Kidney tubule cell (primary cell): ENCODE measurements around the gene ENTR1.

Source experiments
- DNase-seq: peaks from one replicate; pipeline ENCODE4 v3.0.0-alpha.2; 2018; ENCODE audit warnings: low spot score

ENTR1 gene

DNA sequence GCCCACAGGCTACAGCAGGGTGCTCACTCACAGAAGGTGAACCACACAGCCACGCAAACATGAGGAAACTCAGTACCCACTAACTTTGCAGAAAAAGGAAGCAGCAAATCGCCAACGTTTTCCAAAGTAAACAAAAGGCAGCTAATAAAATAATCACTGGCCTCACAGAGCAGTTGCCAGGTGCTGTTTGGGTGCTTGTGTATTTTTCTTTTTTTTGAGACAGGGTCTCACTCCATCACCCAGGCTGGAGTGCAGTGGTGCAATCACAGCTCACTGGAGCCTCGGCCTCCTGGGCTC lies 14.2 kb downstream of the ENTR1 start:
- no peak for DNase-seq

GRCh38 chr9:136395345-136396218 lies 14.8 kb downstream of the ENTR1 start:
- no peak for DNase-seq

- DNase-seq: no peak
These were observed 15.4 kb downstream of the ENTR1 start for GRCh38 chr9:136395020-136395340.

DNA sequence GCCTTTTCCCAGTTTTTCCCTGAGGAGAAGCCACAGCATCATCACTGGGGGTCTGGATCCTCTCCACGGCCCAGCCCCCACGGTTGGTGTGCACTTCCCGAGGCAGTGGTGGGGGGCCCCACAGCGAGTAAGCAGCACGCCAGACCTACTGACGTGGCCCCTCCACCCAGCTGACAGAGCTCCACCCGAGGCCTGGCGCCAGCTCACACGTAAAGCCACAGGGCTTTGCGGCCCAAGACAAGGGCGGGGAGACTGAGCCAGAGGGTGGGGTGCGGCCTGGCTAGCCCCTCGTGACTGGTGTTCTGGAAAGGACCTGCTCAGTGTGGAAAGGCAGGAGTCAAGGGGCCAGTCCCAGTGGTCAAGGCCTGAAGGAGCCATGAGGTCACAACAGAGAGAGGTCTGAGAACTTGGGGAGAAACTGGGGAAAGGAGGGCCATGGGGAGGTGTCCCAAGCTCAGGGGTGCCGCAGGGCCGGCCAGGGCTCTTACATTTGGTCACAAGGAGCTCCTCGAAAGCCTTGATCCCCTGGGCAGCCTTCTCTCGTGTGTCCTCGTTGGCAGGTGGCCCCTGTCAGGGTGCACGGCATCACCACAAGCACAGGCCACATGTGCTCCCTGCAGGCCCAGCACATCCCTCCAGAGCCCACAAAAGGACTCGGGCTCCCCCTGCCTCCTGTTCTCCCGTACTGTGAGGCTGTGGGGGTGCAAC lies 15.9 kb downstream of the ENTR1 start:
- no peak for DNase-seq

DNA sequence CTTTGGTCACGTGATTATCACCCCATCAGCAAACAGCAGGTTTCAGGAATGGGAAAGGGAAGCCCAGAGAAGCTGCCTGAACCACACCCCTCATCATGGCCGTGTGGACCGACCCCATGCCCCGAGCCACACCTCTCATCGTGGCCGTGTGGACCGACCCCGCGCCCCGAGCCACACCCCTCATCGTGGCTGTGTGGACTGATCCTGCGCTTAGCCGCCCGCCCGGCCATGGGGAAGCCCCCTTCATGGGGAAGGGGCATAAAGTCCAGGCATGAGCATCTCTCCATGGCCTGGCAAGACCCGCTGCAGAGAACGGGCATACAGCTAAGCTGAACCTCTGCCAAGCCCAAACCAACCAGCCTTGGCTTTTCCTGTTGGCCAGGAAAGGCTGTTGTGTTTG lies 16.9 kb downstream of the ENTR1 start:
- no peak for DNase-seq

DNA sequence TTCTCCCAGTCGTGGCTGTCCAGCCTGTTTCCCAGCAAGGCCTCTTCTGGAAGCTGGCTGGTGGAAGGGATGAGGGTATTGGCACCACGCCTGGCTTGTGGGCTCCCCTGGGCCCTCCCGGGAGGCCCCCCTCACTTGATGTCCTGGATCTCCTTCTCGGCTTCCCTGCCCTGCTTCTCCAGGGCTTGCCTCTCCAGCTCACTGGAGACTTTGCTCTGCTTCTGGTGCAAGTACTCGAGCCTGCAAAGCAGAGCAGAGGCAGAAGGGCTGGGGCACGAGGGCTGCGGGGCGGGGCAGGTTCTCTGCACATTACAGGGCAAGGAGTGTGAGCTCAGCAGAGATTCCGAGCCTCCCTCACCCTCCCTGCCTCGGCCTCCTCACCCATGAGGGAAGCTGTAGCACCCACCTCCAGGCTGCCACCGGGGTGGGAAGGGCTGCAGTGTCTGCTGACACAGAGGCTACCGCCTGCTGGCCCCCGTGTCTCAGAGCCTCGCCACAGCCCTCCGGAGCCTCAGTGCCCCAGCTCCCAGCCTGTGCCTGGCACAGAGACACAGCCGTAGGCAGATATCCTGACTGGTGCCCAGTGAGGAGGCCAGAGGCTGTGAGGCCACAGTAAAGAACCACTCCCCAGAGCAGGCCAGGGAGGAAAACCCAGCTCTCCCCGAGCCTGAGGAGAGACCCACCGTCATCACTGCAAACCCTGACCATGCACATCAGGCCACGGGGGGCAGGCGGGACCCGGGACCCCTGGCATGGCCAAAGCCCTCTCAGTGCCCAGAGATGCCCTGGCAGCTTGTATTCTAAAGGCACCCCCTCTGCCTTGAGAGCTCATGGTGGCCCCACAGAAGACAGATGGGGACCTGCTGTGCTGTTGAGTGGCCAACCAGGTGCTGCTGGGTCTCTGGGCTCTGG lies 17.6 kb downstream of the ENTR1 start:
- DNase-seq: no peak

- no peak for DNase-seq
These were observed 18.5 kb downstream of the ENTR1 start for GRCh38 chr9:136391737-136392537.

- no peak for DNase-seq
These were observed 21.0 kb downstream of the ENTR1 start for GRCh38 chr9:136389396-136389795.

DNA sequence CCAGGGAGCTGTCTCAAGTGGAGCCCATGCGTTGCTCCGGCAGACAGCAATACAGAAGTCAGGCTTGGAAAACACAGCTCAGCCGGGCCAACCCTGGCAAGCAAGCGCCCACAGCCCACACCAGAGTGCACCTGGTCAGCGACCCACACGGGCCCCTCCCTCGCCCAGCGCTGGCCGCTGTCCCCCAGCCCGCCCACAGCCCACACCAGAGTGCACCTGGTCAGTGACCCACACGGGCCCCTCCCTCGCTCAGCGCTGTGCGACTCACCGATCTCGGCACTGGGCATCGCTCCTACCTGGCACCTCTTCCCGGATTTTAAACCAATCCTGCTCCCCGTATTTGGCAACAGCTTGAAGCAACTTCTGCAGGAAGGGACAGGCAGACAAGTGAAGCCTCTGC lies 23.2 kb downstream of the ENTR1 start:
- DNase-seq: no peak

DNA sequence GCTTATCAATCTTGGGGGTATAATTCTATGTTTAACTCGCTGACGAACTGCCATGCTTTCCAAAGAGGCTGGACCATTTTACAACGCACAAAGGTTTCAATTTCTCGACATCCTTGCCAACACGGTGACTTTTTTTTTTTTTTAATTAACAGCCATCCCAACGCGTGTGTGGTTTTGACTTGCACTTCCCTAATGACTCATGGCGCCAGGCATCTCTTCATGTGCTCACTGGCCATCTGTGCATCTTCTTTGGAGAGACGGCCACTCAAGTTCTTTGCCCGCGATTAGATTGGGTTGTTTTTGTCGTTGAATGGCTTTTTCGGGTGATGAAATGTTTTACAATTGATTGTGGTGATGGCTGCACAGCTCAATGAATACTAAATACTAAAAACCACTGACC lies 24.4 kb downstream of the ENTR1 start:
- DNase-seq: no peak

DNA sequence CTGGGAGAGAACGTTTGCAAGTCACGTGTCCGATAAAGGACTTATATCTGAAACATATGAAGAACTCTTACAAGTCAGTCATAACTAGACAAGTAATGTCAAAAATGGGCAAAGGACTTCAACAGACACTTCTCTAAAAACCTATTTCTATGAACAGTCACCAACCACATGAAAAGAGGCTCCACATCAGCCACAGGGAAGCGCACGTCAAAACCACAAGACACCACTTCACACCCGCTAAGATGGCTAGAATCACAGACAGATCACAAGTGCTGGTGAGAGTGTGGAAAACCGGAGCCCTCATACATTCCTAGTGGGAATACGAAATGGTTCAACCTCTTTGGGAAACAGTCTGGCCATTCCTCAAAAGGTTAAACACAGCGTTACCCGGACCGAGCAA lies 25.4 kb downstream of the ENTR1 start:
- no peak for DNase-seq

DNA sequence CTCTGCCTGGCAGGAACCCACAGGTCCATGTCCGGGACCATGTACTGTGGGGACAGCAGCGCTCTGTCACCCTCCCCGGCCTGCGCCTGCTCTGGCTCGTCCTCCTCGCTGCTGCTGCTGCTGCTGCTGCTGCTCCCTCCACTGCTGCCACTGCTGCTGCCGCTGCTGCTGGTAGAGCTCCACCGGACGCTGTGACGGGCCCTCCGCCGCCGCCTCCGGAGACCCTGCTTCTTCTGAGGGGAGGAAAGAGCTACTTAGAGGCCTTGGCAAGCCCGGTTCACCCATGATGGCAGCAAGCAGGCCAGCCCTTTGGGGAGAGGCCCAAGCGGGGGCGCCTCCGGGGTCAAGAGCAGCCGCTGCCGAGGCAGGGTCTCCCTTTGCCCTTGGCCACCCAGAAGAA lies 27.0 kb downstream of the ENTR1 start:
- DNase-seq: no peak

DNA sequence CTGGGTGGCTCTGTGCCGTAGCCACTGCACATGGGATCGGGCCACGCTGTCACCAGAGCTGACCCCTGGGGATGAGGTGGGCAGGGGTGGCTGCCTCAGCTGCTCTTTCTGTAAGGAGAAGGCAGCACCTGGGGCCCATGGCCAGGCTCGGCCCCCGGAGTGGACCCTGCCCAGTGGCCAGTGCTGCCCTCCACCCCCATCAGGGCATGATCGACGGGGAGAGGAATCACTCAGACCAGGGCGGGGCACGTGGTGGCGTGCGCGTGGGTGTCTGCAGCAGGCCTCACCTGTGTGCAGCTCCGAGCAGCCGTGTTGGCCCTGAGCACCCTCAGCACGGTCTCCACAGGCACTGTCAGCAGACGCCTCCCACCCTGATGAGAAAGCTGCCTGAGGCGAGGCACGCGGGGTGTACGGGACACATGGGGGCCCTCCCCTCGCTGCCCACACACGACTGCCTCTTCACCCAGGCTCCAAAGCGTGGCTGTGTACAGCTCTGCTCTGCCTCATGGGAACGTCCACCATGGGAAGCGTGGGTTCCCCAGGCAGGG lies 28.4 kb downstream of the ENTR1 start:
- no peak for DNase-seq

DNA sequence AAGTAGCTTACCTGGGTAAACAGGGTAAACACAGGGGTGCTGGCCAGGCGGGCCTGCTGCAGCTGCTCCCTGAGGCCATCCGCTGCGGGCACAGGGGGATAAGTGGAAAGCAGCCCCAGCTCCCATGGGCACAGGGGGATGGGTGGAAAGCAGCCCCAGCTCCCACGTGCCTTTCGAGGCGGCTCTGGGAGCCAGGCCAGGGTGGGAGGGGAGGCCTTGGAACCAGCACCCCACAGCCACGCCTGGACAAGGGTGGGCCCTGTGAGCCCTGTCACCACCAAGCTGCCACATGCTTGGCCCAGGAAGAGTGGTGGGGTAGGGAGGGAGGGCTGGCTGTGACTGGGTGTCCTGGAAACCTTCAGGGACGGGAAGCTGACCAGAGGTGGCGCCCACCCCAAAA lies 29.1 kb downstream of the ENTR1 start:
- DNase-seq: no peak

- no peak for DNase-seq
These were observed 30.0 kb downstream of the ENTR1 start for GRCh38 chr9:136380381-136380780.

GRCh38 chr9:136379891-136380290 lies 30.5 kb downstream of the ENTR1 start:
- DNase-seq: no peak

DNA sequence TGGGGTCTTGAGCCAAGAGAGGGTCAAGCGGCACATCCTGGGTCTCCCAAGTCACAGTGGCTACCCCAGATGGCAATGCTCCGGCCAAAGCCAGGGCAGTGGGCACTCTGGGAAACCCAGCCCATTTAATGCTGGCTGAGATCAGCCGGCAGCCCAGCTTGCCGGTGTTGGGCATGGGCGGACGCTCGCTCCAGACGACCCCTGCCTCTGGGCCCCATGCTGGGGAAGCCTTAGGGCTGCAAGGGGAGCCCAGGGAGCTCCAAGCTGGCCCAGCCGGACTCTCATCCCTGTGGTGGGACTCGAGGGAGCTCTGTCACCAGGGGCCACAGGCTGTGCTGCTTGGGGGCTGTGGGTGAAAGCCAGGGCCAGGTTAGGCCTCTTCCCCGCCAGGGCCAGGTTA lies 31.0 kb downstream of the ENTR1 start:
- no peak for DNase-seq

GRCh38 chr9:136379003-136379287 lies 31.5 kb downstream of the ENTR1 start:
- DNase-seq: no peak

DNA sequence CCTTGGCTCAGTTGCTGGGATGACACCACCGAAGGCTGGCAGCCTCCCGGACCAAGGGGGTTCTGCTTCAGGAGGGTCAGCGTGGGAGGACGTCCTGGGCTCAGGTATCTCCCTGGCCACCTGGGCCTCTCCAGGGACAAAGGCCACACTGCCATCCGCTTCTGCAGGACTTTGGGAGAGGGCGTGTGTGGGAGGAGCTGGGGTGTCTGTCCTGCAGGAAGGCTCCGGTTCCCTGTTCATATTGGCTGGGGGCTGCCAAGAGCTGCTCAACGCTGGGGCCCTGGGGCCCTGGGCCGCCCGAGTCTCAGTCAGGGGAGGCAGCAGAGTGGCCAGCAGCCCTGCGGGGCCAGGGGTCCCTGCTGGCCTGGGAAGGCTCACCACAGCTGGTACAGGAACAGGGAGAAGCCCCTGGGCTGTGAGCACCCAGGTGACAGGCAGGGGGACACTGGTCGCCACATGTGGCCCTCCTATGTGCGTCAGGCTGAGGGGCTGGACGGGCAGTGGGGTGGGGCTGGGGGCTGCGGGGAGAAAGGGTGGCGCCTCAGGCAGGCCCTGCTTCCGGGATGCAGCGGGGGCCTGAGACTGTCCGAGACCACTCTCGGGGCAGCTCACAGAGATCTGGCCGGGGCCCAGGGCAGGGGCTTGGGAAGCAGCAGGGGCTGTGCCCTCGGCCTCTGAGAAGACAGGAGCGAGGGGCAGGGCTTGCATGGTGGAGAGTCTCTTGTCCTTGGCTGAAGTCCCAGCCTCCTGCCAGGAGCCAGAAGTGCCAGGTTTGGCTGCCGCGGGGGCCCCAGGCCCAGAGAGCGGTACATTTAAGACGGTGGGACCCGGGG lies 32.0 kb downstream of the ENTR1 start:
- DNase-seq: no peak

DNA sequence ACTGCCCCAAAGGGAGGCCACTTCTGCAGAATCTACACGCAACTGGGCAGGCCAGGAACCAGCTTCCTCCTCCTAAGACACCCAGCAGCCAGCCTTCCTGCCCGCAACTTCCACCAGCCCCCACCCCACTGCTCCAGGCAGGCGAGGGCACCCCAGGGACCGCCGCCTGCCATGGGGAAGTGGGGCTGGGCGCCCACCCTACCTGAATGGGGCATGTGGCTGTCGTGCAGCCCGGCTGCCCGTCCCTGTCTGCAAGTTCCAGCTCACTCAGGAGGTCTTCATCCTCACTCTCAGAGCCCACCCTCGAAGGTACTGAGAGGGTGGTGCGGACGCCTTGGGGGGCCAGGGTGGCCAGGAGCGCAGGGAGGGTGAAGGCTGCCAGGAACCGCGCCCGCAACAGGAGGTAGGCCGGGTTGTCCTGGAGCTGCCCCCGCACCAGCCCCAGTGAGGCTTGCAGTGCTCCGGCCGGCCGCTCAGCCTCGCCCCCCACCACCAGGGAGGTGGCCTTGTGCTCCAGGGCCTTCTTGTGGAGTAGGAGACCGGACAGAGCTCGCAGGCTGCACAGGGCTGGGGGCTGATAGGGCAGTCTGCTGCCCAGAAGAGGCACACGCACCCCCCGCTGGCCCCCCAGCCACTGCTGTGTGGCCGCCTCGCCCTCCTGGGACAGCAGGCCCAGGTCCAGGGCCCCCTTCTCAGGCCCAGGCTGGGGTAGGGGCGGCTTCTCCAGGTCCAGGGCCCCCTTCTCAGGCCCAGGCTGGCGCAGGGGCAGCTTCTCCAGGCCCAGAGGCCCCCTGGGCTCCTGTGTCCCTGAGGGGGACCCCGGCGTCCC lies 32.9 kb downstream of the ENTR1 start:
- DNase-seq: no peak
